K562 (cell line): ENCODE measurements around the gene MRGPRX4. TPM values are rescaled to one million over a fixed set of nuclear protein-coding genes. Genes with fewer than 3 reads are reported as not detected.

Experiments used
- ATAC-seq: fragments of 200-7000 bp; cut with Tn5 transposase; 3 replicates; pipeline ENCODE4 v1.9.1; 2020; ENCODE audit warnings: moderate library complexity
- BruUV-seq: library from RNA; stranded (reverse); fragments of 400-500 nt; replicated peaks from 2 replicates; lab custom pipeline; 2021; lab: Mats Ljungman, UMichigan
- CTCF ChIA-PET: fragments of 300-600 bp; formaldehyde crosslinking; extraction: SDS; loops from one replicate; lab custom pipeline; 2021; ENCODE audit warnings: low intra/inter-chr PET ratio; lab: Yijun Ruan, JAX
- POLR2A ChIA-PET: fragments of 300-600, 350-650 bp; sonication (Branson Sonifier 250); formaldehyde crosslinking; extraction: SDS; loops from one replicate; lab custom pipeline; 2021; ENCODE audit warnings: antibody characterized with exemption, inconsistent platforms; lab: Yijun Ruan, JAX
- DNase-seq, 4 experiments: peaks; one replicate each; pipeline versions ENCODE4 v3.0.0 to v3.0.0-alpha.2; 2011 to 2018; ENCODE audit warnings: low spot score in 3 of 4, mixed read lengths in 3 of 4; ENCODE audit errors: extremely low read depth in 1 of 4
- FAIRE-seq: peaks from 2 replicates; lab custom pipeline; 2011; peaks lifted over from hg19 to GRCh38; lab: Jason Lieb, UNC
- H2AFZ ChIP-seq: 2 replicates; pipeline ENCODE4 v1.6.0; 2011; ENCODE audit warnings: low read depth, low read length, control low read depth, inconsistent platforms
- H3K27ac ChIP-seq: fragments of 200-600 bp; 3 replicates; pipeline ENCODE4 v1.8.0; 2011; ENCODE audit warnings: low read depth, mild to moderate bottlenecking, control low read depth, inconsistent platforms, low read length, moderate library complexity, mixed read lengths; ENCODE audit errors: extremely low read depth
- H3K27me3 ChIP-seq, 2 experiments: fragments of 300-600 bp in 1 of 2; 2 replicates in 1 of 2; 3 replicates in 1 of 2; pipeline versions ENCODE4 v1.6.0 to v1.8.0; 2011; ENCODE audit warnings: inconsistent platforms in 2 of 2, low read length in 2 of 2, mild to moderate bottlenecking in 1 of 2, mixed read lengths in 1 of 2, moderate library complexity in 1 of 2; ENCODE audit not compliant: control insufficient read depth in 2 of 2, insufficient read depth in 2 of 2
- H3K36me3 ChIP-seq: fragments of 300-600 bp; 3 replicates; pipeline ENCODE4 v1.8.0; 2011; ENCODE audit warnings: mild to moderate bottlenecking, low read length, inconsistent platforms; ENCODE audit not compliant: control insufficient read depth, insufficient read depth
- H3K4me1 ChIP-seq, 2 experiments: fragments of 200-600 bp in 1 of 2; replicated peaks in 1 of 2; 2 replicates in 1 of 2; 3 replicates in 1 of 2; pipeline versions ENCODE4 v1.5.1 to v1.8.0; 2011; ENCODE audit warnings: inconsistent platforms in 2 of 2, low read length in 2 of 2, mild to moderate bottlenecking in 1 of 2, mixed read lengths in 1 of 2, moderate library complexity in 1 of 2; ENCODE audit not compliant: control insufficient read depth in 2 of 2, insufficient read depth in 2 of 2
- H3K4me2 ChIP-seq: 2 replicates; pipeline ENCODE4 v1.6.1; 2011; ENCODE audit warnings: low read length, control low read depth, inconsistent platforms, mixed read lengths; ENCODE audit not compliant: insufficient read depth
- H3K4me3 ChIP-seq: fragments of 200-600 bp; sonication (generic), shearing (Covaris generic); 2 replicates; pipeline ENCODE4 v1.5.1; 2016; ENCODE audit warnings: control low read depth, inconsistent platforms
- H3K79me2 ChIP-seq: fragments of 200-600 bp; 3 replicates; pipeline ENCODE4 v1.8.0; 2011; ENCODE audit warnings: low read length, inconsistent platforms; ENCODE audit not compliant: control insufficient read depth, insufficient read depth
- H3K9ac ChIP-seq, 2 experiments: 2 replicates each; pipeline versions ENCODE4 v1.6.0 to v1.6.1; 2011; ENCODE audit warnings: low read depth in 2 of 2, low read length in 2 of 2, control low read depth in 1 of 2, inconsistent platforms in 1 of 2, mild to moderate bottlenecking in 1 of 2, mixed read lengths in 1 of 2; ENCODE audit not compliant: insufficient read depth in 1 of 2
- H3K9me1 ChIP-seq: one replicate; pipeline ENCODE4 v1.6.0; 2011; ENCODE audit warnings: inconsistent platforms, mild to moderate bottlenecking, low read length, moderate library complexity; ENCODE audit not compliant: control insufficient read depth, insufficient read depth
- H3K9me3 ChIP-seq: replicated peaks from 2 replicates; pipeline ENCODE4 v1.5.1; 2011; ENCODE audit warnings: low read depth, low read length, inconsistent platforms; ENCODE audit not compliant: control insufficient read depth, insufficient read depth
- H4K20me1 ChIP-seq: replicated peaks from 2 replicates; pipeline ENCODE4 v1.6.1; 2011; ENCODE audit warnings: low read length, inconsistent platforms, mixed read lengths; ENCODE audit not compliant: control insufficient read depth, insufficient read depth
- ETS2 ChIP-seq: IDR thresholded peaks from 2 replicates; pipeline ENCODE4 v1.6.1; 2016; ENCODE audit warnings: borderline replicate concordance, missing genetic modification characterization, mild to moderate bottlenecking, moderate library complexity, missing compliant biosample characterization; ENCODE audit not compliant: poor library complexity, severe bottlenecking
- HDAC8 ChIP-seq: fragments of 450-650 bp; IDR thresholded peaks from 2 replicates; pipeline ENCODE4 v1.6.1; 2016; ENCODE audit warnings: mild to moderate bottlenecking, missing genetic modification characterization, moderate library complexity, missing compliant biosample characterization
- HMG20A ChIP-seq: fragments of 450-650 bp; formaldehyde crosslinking; conservative IDR thresholded peaks from 2 replicates; pipeline ENCODE4 v1.4.0; 2020; ENCODE audit warnings: mild to moderate bottlenecking, mixed read lengths
- KAT2B ChIP-seq: IDR thresholded peaks from one replicate; pipeline ENCODE4 v1.6.1; 2012; ENCODE audit warnings: low read depth, mild to moderate bottlenecking, control low read depth, inconsistent platforms, low read length, moderate library complexity
- PTRF ChIP-seq: fragments of 450-650 bp; IDR thresholded peaks from 2 replicates; pipeline ENCODE4 v1.6.1; 2016; ENCODE audit warnings: mild to moderate bottlenecking, missing genetic modification characterization, missing compliant biosample characterization
- ZBTB49 ChIP-seq: sonication (generic); formaldehyde crosslinking; IDR thresholded peaks from 2 replicates; pipeline ENCODE4 v1.8.0; 2022; ENCODE audit warnings: missing genetic modification reagents, mild to moderate bottlenecking, borderline replicate concordance
- ZNF124 ChIP-seq: sonication (generic); formaldehyde crosslinking; IDR thresholded peaks from 2 replicates; pipeline ENCODE4 v1.8.1; 2022; ENCODE audit warnings: missing genetic modification reagents
- WGBS: fragments of 100-300 bp; shearing (Covaris generic); methylation state at CpG from one replicate; pipeline ENCODE4 v1.1.6; 2016; ENCODE audit warnings: low coverage, mixed read lengths; ENCODE audit not compliant: insufficient coverage; ENCODE audit errors: missing lambda C conversion rate; 5-methylcytosine and 5-hydroxymethylcytosine counted together
- in situ Hi-C: fragments of 300-500 bp; cut with MboI; formaldehyde crosslinking; loops from 4 replicates; pipeline ENCODE4 v1.15.0; 2018; ENCODE audit warnings: inconsistent platforms, mixed read lengths
- intact Hi-C: fragments of 100-400 bp; cut with micrococcal nuclease; formaldehyde crosslinking; loops from 2 replicates; pipeline ENCODE4 v1.14.2; 2022
- polyA plus RNA-seq, 8 experiments: library from polyadenylated mRNA; depleted of rRNA in 4 of 8; stranded (reverse) in 5 of 8; unstranded in 3 of 8; fragments of >200 nt; fragmentation: Nextera tagmentation in 2 of 8; fragmentation: Illumina TruSeq in 1 of 8; extraction: Ambion mirVana in 2 of 8; extraction: Trizol in 1 of 8; gene quantifications; 2 replicates each; pipeline versions ENCODE4 v1.2.1 to v1.2.3, GENCODE V29; 2011 to 2014; ENCODE audit warnings: inconsistent platforms in 1 of 8, missing spikeins in 1 of 8
- total RNA-seq, 7 experiments: library from RNA; depleted of rRNA in 6 of 7; stranded (reverse); fragments of >200 nt in 6 of 7; fragmentation: Illumina TruSeq in 2 of 7; extraction: Trizol in 2 of 7; gene quantifications; 2 replicates each; pipeline versions ENCODE4 v1.2.1 to v1.2.3, GENCODE V29; 2011 to 2021; ENCODE audit warnings: low replicate concordance in 1 of 7
- TF ChIP-seq, protein P1 (sequence below): IDR thresholded peaks from 2 replicates; pipeline ENCODE4 v1.6.1; 2016; ENCODE audit warnings: missing genetic modification characterization, missing compliant biosample characterization

Gene MRGPRX4
- total and polyA plus RNA-seq, 9 of the 15 experiments (the other 6 are each of a cell fraction or from before 2014, with no cell fraction given) = not detected

- Histone ChIP-seq H3K27me3 (peaks cover 11 to 16% of the 10 kb centered on the region in 2 experiments), H3K4me2 (no peak overlapping the region), H4K20me1 (no peaks in the 10 kb centered on the region), H3K4me3 (no peak overlapping the region), H3K27ac (no peak overlapping the region), H2AFZ (no peak overlapping the region), H3K79me2 (no peaks in the 10 kb centered on the region), H3K4me1 (peaks cover 0 to 6% of the 10 kb centered on the region in 2 experiments; a peak in 1 of 5 replicates), H3K9me1 (no peaks in the 10 kb centered on the region), H3K9ac (no peak overlapping the region), H3K36me3 (no peaks in the 10 kb centered on the region), H3K9me3 (no peaks in the 10 kb centered on the region)
- in situ Hi-C loops (no loop called here), intact Hi-C loops (no loop called here)
- no peak for ATAC-seq
- BruUV-seq = no TSS peak
- TF ChIP-seq, protein P1, sequence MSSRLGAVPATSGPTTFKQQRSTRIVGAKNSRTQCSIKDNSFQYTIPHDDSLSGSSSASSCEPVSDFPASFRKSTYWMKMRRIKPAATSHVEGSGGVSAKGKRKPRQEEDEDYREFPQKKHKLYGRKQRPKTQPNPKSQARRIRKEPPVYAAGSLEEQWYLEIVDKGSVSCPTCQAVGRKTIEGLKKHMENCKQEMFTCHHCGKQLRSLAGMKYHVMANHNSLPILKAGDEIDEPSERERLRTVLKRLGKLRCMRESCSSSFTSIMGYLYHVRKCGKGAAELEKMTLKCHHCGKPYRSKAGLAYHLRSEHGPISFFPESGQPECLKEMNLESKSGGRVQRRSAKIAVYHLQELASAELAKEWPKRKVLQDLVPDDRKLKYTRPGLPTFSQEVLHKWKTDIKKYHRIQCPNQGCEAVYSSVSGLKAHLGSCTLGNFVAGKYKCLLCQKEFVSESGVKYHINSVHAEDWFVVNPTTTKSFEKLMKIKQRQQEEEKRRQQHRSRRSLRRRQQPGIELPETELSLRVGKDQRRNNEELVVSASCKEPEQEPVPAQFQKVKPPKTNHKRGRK (tag) = no peak
- no peak for TF ChIP-seq HMG20A (CRISPR knock-in tag)
- ChIA-PET CTCF (no interaction called here), POLR2A (no interaction called here)
- no peak for DNase-seq
- FAIRE-seq = no peak
- WGBS = 0% methylated on average over 4 of the region's 4 CpGs
These were observed 20.4 kb downstream of the MRGPRX4 start for GRCh38 chr11:18193010-18193409.

- no peak for ATAC-seq
- intact Hi-C loops = no loop called here
- in situ Hi-C loops = no loop called here
- Histone ChIP-seq H3K9me3 (no peaks in the 10 kb centered on the region), H3K27ac (no peak overlapping the region)
- TF ChIP-seq ZNF124 (CRISPR knock-in tag) = no peak
- TF ChIP-seq PTRF (tag) = no peak
- TF ChIP-seq KAT2B = no peak
- no peak for TF ChIP-seq ETS2 (tag)
- no peak for TF ChIP-seq ZBTB49 (CRISPR knock-in tag)
- TF ChIP-seq HDAC8 (tag) = no peak
- TF ChIP-seq, all 486 proteins: peak for 0
- no peak overlapping the region for H3K9ac ChIP-seq
- H3K79me2 ChIP-seq = no peaks in the 10 kb centered on the region
- no peak overlapping the region for H3K4me2 ChIP-seq
- BruUV-seq = no TSS peak
- H3K36me3 ChIP-seq = no peaks in the 10 kb centered on the region
- no peaks in the 10 kb centered on the region for H3K4me1 ChIP-seq
- no peaks in the 10 kb centered on the region for H3K9me1 ChIP-seq
- FAIRE-seq = no peak
- CTCF ChIA-PET = no interaction called here
- no peak overlapping the region for H3K4me3 ChIP-seq
- peaks cover 0 to 7% of the 10 kb centered on the region in 2 experiments; a peak in 3 of 5 replicates for H3K27me3 ChIP-seq
- POLR2A ChIA-PET = no interaction called here
- H2AFZ ChIP-seq = no peak overlapping the region
- H4K20me1 ChIP-seq = no peaks in the 10 kb centered on the region
- DNase-seq = no peak
- 0% methylated on average over 2 of the region's 2 CpGs for WGBS
These were observed 23.9 kb downstream of the MRGPRX4 start for GRCh38 chr11:18196532-18196931.
